Transverse colon (tissue), 4 donors: ENCODE data around the gene NIPAL4. TPM values are rescaled to one million over a fixed set of nuclear protein-coding genes. Genes with fewer than 3 reads are reported as not detected.
"Not testable (repeated sequence)": the region's sequence is repeated elsewhere in the genome, so short reads cannot be mapped to it uniquely, and the experiment has no call there.

Experiments used
- DNase-seq: peaks from one replicate; pipeline ENCODE4 v3.0.0-alpha.2; 2019
- H3K27ac ChIP-seq, 4 donors: fragments of 200-600 bp; sonication (generic); 2 replicates each; pipeline ENCODE4 v1.5.1; 2016 to 2018; ENCODE audit warnings: inconsistent platforms in 4 of 4
- H3K27me3 ChIP-seq: fragments of 200-600 bp; sonication (generic); 2 replicates; pipeline ENCODE4 v1.5.1; 2017; ENCODE audit warnings: inconsistent platforms
- H3K36me3 ChIP-seq, 4 donors: fragments of 200-600 bp; sonication (generic); 2 replicates each; pipeline ENCODE4 v1.5.1; 2017 to 2019; ENCODE audit warnings: inconsistent platforms in 4 of 4
- H3K4me1 ChIP-seq, 4 donors: fragments of 200-600 bp; sonication (generic); 2 replicates each; pipeline ENCODE4 v1.5.1; 2017 to 2020; ENCODE audit warnings: inconsistent platforms in 4 of 4
- H3K4me3 ChIP-seq, 4 donors: fragments of 200-600 bp; sonication (generic); 1 replicate in 1 of 4; 2 replicates in 3 of 4; pipeline versions ENCODE4 v1.5.1 to v1.6.1; 2017 to 2019; ENCODE audit warnings: inconsistent platforms in 4 of 4
- H3K9me3 ChIP-seq, 2 donors: fragments of 200-600 bp; sonication (generic); 2 replicates each; pipeline ENCODE4 v1.5.1; 2017 to 2019; ENCODE audit warnings: inconsistent platforms in 2 of 2
- EP300 ChIP-seq: sonication (generic); formaldehyde crosslinking; IDR thresholded peaks from one replicate; pipeline ENCODE4 v1.6.1; 2017; ENCODE audit warnings: antibody characterized with exemption, low read depth
- POLR2A ChIP-seq: fragments of 450-650 bp; IDR thresholded peaks from one replicate; pipeline ENCODE4 v1.6.1; 2016; ENCODE audit warnings: antibody characterized with exemption, mild to moderate bottlenecking, moderate library complexity
- POLR2AphosphoS5 ChIP-seq, 3 donors: sonication (generic); formaldehyde crosslinking; IDR thresholded peaks; one replicate each; pipeline ENCODE4 v1.6.1; 2016; ENCODE audit warnings: antibody characterized with exemption in 3 of 3
- WGBS, 2 donors: methylation state at CpG; one replicate each; pipeline ENCODE4 v1.1.5; 2018; ENCODE audit warnings: low coverage in 1 of 2; 5-methylcytosine and 5-hydroxymethylcytosine counted together
- in situ Hi-C, 4 donors: fragments of 200-750 bp; cut with MboI; loops; one replicate each; pipeline versions ENCODE4 v1.15.0 to v1.15.1; 2017; ENCODE audit warnings: low sequenced_read_pairs in 3 of 4, low pct_ligation_motif_present in 1 of 4, low pct_unique_long_range_greater_than_20kb in 1 of 4
- intact Hi-C: fragments of 100-400 bp; cut with DNase I; formaldehyde crosslinking; loops from one replicate; pipeline ENCODE4 v1.15.1; 2023; ENCODE audit warnings: low total_unique reads
- total RNA-seq, 4 donors: library from RNA; depleted of rRNA; stranded (reverse); fragments of >200 nt; gene quantifications; one replicate each; pipeline ENCODE4 v1.1.0, GENCODE V29; 2016
- TF ChIP-seq, protein P1 (sequence below), 5 experiments: fragments of 200-600 bp in 3 of 5; fragments of 450-650 bp in 2 of 5; sonication (generic) in 3 of 5; IDR thresholded peaks; 1 replicate in 2 of 5; 2 replicates in 3 of 5; pipeline ENCODE4 v1.5.1; 2016 to 2017; ENCODE audit warnings: antibody characterized with exemption in 5 of 5, inconsistent platforms in 3 of 5, mild to moderate bottlenecking in 2 of 5, moderate library complexity in 1 of 5

Gene NIPAL4
- total RNA-seq, 4 donors from 2014 or later, result 0.48 to 0.82 TPM; not detected in 2

DNA sequence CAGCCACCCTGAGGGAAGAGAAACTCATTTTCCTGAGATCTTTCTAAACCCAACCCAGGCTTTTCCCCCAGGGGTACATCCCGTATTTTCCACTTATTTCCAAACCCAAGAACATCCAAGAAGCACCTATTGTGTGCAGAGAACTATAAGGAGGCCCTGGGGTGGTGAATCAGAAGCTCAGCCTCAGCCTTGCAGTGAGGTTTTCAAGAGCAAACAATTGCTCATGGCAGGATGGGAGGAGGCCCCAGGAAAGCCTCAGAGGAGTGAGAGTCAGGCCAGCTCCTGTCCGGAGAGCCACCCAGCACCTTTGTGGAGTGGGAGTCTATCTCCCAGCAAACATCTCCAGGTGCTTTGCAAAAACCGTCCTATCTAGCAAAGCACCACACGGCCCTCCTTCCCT, 19.2 kb downstream of the NIPAL4 start:
- TF ChIP-seq POLR2A, result no peak
- no peak for TF ChIP-seq POLR2AphosphoS5 (IDR thresholded peaks at IDR 0.05)
- TF ChIP-seq, protein P1, sequence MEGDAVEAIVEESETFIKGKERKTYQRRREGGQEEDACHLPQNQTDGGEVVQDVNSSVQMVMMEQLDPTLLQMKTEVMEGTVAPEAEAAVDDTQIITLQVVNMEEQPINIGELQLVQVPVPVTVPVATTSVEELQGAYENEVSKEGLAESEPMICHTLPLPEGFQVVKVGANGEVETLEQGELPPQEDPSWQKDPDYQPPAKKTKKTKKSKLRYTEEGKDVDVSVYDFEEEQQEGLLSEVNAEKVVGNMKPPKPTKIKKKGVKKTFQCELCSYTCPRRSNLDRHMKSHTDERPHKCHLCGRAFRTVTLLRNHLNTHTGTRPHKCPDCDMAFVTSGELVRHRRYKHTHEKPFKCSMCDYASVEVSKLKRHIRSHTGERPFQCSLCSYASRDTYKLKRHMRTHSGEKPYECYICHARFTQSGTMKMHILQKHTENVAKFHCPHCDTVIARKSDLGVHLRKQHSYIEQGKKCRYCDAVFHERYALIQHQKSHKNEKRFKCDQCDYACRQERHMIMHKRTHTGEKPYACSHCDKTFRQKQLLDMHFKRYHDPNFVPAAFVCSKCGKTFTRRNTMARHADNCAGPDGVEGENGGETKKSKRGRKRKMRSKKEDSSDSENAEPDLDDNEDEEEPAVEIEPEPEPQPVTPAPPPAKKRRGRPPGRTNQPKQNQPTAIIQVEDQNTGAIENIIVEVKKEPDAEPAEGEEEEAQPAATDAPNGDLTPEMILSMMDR (IDR thresholded peaks at IDR 0.05), result no peak
- no peak for TF ChIP-seq EP300
- Histone ChIP-seq H3K9me3 (no peaks in the 10 kb centered on the region), H3K4me1 (peaks cover 8 to 32% (median 19%) of the 10 kb centered on the region in 4 donors), H3K36me3 (no peaks in the 10 kb centered on the region), H3K4me3 (no peak overlapping the region), H3K27me3 (no peaks in the 10 kb centered on the region), H3K27ac (peak overlapping the region; percentile 60 to 81 (median 74))
- WGBS, 2 donors, result 95% methylated on average over 4 of the region's 4 CpGs; no CpG with 5 or more reads in 1 of the 2 donors
- intact Hi-C loops, result loop anchor here (10.0 kb wide), 1 partner anchor 114 kb away; no protein-coding TSS in a partner anchor
- in situ Hi-C loops, result loop anchor here in 3 of 4 donors (10.0 to 25.0 kb wide), 4 partner anchors 144 to 258 kb away; partner anchors contain the start of genes LSM11 (in 1 of the 3) and THG1L (in 1 of the 3)
- DNase-seq, result no peak

DNA sequence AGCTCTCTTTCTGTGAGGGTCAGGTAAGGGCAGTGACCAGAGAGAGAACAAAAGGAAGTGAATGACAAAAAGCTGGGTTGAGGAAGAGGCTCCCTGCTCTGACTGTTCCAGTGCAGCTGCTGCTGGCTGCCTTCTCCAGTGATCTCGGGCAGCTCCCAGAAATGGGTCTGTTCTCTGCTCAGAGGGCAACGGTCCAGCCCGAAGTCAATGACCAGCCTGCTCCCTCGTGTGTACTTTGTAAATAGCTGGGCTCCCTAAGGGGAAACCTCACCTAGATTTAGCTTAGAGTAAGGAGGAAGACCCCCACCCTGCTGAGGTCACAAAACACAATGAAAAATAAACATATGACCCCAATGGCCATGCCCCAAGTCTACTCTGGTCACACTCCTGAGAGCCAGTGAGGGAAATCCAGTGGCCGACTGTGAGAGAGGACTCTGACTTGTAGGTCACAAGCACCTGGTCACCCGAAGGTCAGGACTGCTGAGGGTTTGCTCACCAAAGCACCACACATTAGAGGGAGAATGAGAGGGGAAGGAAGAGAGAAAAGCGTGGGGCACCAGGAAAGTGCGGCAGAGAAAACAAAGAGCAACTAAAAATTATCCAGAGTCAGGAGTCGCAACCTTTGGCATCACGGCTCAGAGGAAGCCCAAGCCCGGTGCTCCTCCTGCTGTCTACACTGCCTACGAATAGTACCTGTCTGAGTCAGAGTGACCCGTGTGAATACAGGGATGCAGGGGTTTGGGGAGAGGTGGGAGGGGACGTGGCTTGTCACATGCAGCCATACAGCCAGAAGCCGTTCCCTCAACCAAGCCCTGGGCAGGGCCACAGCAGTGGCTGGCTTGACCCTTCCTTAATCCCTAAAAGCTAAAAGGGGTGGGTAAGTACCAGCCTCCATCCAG, 19.8 kb downstream of the NIPAL4 start:
- 70 to 88% methylated on average over 5 to 15 of the region's 15 CpGs for WGBS, 2 donors
- in situ Hi-C loops (loop anchor here in 3 of 4 donors (10.0 to 25.0 kb wide), 4 partner anchors 145 to 257 kb away; partner anchors contain the start of genes LSM11 (in 1 of the 3) and THG1L (in 1 of the 3)), intact Hi-C loops (loop anchor here (10.0 kb wide), 1 partner anchor 115 kb away; no protein-coding TSS in a partner anchor)

DNA sequence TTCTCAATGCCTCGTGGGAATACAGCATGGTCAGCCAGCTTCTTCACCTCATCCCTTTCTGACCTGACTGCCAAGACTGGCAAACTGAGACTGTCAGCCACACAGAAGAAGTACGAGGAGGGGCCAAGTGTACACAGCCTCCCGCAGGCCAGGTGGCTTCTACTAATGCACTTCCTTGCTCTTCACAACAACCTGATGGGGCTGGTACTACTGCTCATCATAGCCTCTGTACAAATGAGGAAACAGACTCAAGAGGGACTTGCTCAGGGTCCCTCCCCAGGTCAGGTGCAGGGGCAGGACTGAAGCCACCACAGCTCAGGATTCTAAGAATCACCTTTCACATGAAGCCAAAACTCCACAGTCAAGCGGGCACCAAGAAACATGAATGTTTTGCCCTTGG, 21.3 kb downstream of the NIPAL4 start:
- Histone ChIP-seq H3K4me1 (peaks cover 8 to 32% (median 19%) of the 10 kb centered on the region in 4 donors), H3K9me3 (no peaks in the 10 kb centered on the region), H3K27me3 (no peaks in the 10 kb centered on the region), H3K4me3 (no peak overlapping the region), H3K36me3 (no peaks in the 10 kb centered on the region), H3K27ac (peak overlapping the region in 3 of 4 donors; percentile 2 to 81 (median 28))
- DNase-seq, result peak; percentile 44
- intact Hi-C loops, result no loop called here
- TF ChIP-seq POLR2A, result no peak
- peak in 1 of 3 donors; percentile 31 for TF ChIP-seq POLR2AphosphoS5 (IDR thresholded peaks at IDR 0.05)
- WGBS, 2 donors, result 66% methylated on average over 4 of the region's 4 CpGs; no CpG with 5 or more reads in 1 of the 2 donors
- in situ Hi-C loops, result loop anchor here in 2 of 4 donors (25.0 kb wide), 2 partner anchors 231 to 256 kb away; partner anchors contain the start of genes LSM11 (in 1 of the 2) and THG1L (in 1 of the 2)

More for the DNA sequence above, 19.8 kb downstream of the NIPAL4 start:
- TF ChIP-seq POLR2A, result no peak
- no peak for TF ChIP-seq EP300
- TF ChIP-seq, protein P1 (IDR thresholded peaks at IDR 0.05), result no peak
- TF ChIP-seq POLR2AphosphoS5 (IDR thresholded peaks at IDR 0.05), result no peak
- H3K4me3 ChIP-seq, result no peak overlapping the region
- no peaks in the 10 kb centered on the region for H3K27me3 ChIP-seq
- H3K4me1 ChIP-seq, result peaks cover 8 to 32% (median 19%) of the 10 kb centered on the region in 4 donors
- H3K9me3 ChIP-seq, result no peaks in the 10 kb centered on the region
- peak overlapping the region; percentile 60 to 81 (median 74) for H3K27ac ChIP-seq
- DNase-seq, result no peak
- no peaks in the 10 kb centered on the region for H3K36me3 ChIP-seq

DNA sequence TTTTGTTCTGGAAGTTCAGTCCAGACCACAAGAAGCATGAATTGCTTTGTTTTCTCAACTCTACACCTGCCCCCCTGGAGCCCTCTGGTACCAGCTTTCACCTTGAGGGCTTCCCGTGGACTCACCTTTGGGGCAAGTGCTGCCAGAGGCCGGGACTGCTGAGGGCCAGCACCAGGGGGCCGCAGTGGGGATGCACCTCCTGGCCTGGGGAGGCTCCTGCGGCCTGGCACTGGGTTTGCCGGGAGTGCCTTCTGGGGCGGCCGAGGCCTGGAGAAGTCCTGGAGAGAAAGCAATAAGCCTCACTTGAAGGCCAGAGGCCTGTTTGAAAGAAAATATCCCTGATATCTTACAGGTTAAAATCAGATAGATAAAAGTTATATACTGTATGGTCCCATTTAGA, 21.7 kb downstream of the NIPAL4 start:
- no peaks in the 10 kb centered on the region for H3K36me3 ChIP-seq
- intact Hi-C loops, result no loop called here

DNA sequence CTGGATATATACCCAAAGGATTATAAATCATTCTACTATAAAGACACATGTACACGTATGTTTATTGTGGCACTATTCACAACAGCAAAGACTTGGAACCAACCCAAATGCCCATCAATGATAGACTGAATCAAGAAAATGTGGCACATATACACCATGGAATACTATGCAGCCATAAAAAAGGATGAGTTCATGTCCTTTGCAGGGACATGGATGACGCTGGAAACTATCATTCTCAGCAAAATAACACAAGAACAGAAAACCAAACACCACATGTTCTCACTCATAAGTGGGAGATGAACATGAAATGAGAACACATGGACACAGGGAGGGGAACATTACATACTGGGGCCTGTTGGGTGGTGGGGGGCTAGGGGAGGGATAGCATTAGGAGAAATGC, 22.7 kb downstream of the NIPAL4 start:
- intact Hi-C loops, result not testable (repeated sequence)

More for the DNA sequence above, 21.7 kb downstream of the NIPAL4 start:
- no peak for DNase-seq
- H3K4me1 ChIP-seq, result peaks cover 8 to 32% (median 19%) of the 10 kb centered on the region in 4 donors
- no peak overlapping the region for H3K4me3 ChIP-seq
- WGBS, 2 donors, result 95% methylated on average over 7 of the region's 7 CpGs; no CpG with 5 or more reads in 1 of the 2 donors
- H3K27ac ChIP-seq, result peak overlapping the region in 3 of 4 donors; percentile 5 to 81 (median 28)
- in situ Hi-C loops, result loop anchor here in 2 of 4 donors (25.0 kb wide), 2 partner anchors 231 to 256 kb away; partner anchors contain the start of genes LSM11 (in 1 of the 2) and THG1L (in 1 of the 2)
- no peaks in the 10 kb centered on the region for H3K27me3 ChIP-seq
- H3K9me3 ChIP-seq, result no peaks in the 10 kb centered on the region
- no peak for TF ChIP-seq EP300
- TF ChIP-seq POLR2A, result no peak
- TF ChIP-seq, protein P1 (IDR thresholded peaks at IDR 0.05), result no peak
- no peak for TF ChIP-seq POLR2AphosphoS5 (IDR thresholded peaks at IDR 0.05)

More for the DNA sequence above, 22.7 kb downstream of the NIPAL4 start:
- H3K27ac ChIP-seq, DNase-seq, H3K27me3 ChIP-seq, H3K4me3 ChIP-seq, H3K36me3 ChIP-seq, H3K9me3 ChIP-seq: not testable (repeated sequence)
- peaks cover 5 to 31% (median 15%) of the 10 kb centered on the region in 4 donors for H3K4me1 ChIP-seq
- in situ Hi-C loops, result loop anchor here in 2 of 4 donors (25.0 kb wide), 2 partner anchors 230 to 255 kb away; partner anchors contain the start of genes LSM11 (in 1 of the 2) and THG1L (in 1 of the 2)
- 89 to 92% methylated on average over 2 of the region's 2 CpGs for WGBS, 2 donors
